Adrenal gland (tissue), 12 donors: ENCODE data around the gene RNF182. TPM values are rescaled to one million over a fixed set of nuclear protein-coding genes. Genes with fewer than 3 reads are reported as not detected.

Experiments used
- DNase-seq, 7 donors: peaks; one replicate each; pipeline ENCODE4 v3.0.0-alpha.2; 2019 to 2020
- H3K27ac ChIP-seq, 5 donors: fragments of 200-600 bp; sonication (generic) in 4 of 5; 1 replicate in 3 of 5; 2 replicates in 2 of 5; pipeline versions ENCODE4 v1.5.1 to v1.8.0; 2016 to 2020; ENCODE audit warnings: mild to moderate bottlenecking in 1 of 5
- H3K27me3 ChIP-seq: fragments of 200-600 bp; 2 replicates; pipeline ENCODE4 v1.8.0; 2021
- H3K36me3 ChIP-seq, 2 donors: fragments of 200-600 bp; replicated peaks in 1 of 2; 1 replicate in 1 of 2; 2 replicates in 1 of 2; pipeline versions ENCODE4 v1.5.1 to v1.8.0; 2018 to 2022
- H3K4me1 ChIP-seq, 2 donors: fragments of 200-600 bp; replicated peaks in 1 of 2; 1 replicate in 1 of 2; 2 replicates in 1 of 2; pipeline versions ENCODE4 v1.5.1 to v1.8.0; 2018 to 2021
- H3K4me3 ChIP-seq, 4 donors: fragments of 200-600 bp; sonication (generic) in 3 of 4; one replicate each; pipeline ENCODE4 v1.5.1; 2016 to 2018
- H3K9me3 ChIP-seq, 3 donors: fragments of 200-600 bp; sonication (generic) in 1 of 3; replicated peaks in 1 of 3; 1 replicate in 2 of 3; 2 replicates in 1 of 3; pipeline versions ENCODE4 v1.5.1 to v1.8.0; 2016 to 2021
- CTCF ChIP-seq, 6 experiments: fragments of 450-650 bp in 4 of 6; fragments of 200-600 bp in 2 of 6; sonication (generic) in 1 of 6; IDR thresholded peaks; 1 replicate in 5 of 6; 2 replicates in 1 of 6; pipeline versions ENCODE4 v1.5.1 to v1.8.0; 2016 to 2021; ENCODE audit warnings: antibody characterized with exemption in 6 of 6, mild to moderate bottlenecking in 2 of 6, moderate library complexity in 1 of 6
- POLR2A ChIP-seq, 2 donors: fragments of 450-650 bp; IDR thresholded peaks; one replicate each; pipeline ENCODE4 v1.6.1; 2017; ENCODE audit warnings: antibody characterized with exemption in 2 of 2, mild to moderate bottlenecking in 2 of 2, moderate library complexity in 1 of 2
- WGBS, 4 donors: extraction: QIAGEN DNeasy Blood & Tissue Kit in 2 of 4; methylation state at CpG; one replicate each; pipeline versions ENCODE4 v1.1.5 to v1.1.7; 2013 to 2017; 5-methylcytosine and 5-hydroxymethylcytosine counted together
- intact Hi-C, 2 donors: fragments of 100-400 bp; cut with DNase I; formaldehyde crosslinking; loops; one replicate each; pipeline versions ENCODE4 v1.14.1 to v1.15.0; 2022 to 2023
- polyA plus RNA-seq, 3 donors: library from polyadenylated mRNA; stranded (reverse); fragments of 200-250 nt in 2 of 3; fragments of 350-450 nt in 1 of 3; fragmentation: Illumina TruSeq in 1 of 3; extraction: RNeasy Lipid Tissue Mini Kit (QIAGEN cat#74804) in 1 of 3; gene quantifications; one replicate each; pipeline ENCODE4 v1.2.3, GENCODE V29; 2013 to 2014
- total RNA-seq, 9 donors: library from RNA; depleted of rRNA in 4 of 9; stranded (reverse); fragments of >200 nt in 4 of 9; fragments of 120-200 nt in 1 of 9; fragmentation: NEBNext Ultra II Directional in 1 of 9; extraction: Animal tissue kit (Norgen Biotek cat#: 25700) in 1 of 9; gene quantifications; one replicate each; pipeline versions ENCODE4 v1.1.0 to v1.2.4, GENCODE V29; 2013 to 2023
- donor health status: healthy with polysubstance abuse.
- donor health status: Bipolar disorder and iron deficiency.
- donor health status: DM: yes; HTN: yes; CAD: no.
- donor health status: DM: no; HTN: no; CAD: no.
- donor health status: DM: no; HTN: no; CAD: no.
- donor health status: DM: yes; HTN: yes; CAD: no.

The RNF182 gene
- total and polyA plus RNA-seq, 12 donors: 0.03 to 2.1 (median 0.31) TPM; not detected in 2

- TF ChIP-seq CTCF (IDR thresholded peaks at IDR 0.05) (no peak), POLR2A (IDR thresholded peaks at IDR 0.05) (no peak)
- no peaks in the 10 kb centered on the region for H3K9me3 ChIP-seq
- WGBS, 4 donors: 58 to 69% (median 65%) methylated on average over 6 to 7 of the region's 7 CpGs
- H3K27me3 ChIP-seq: peaks cover 19% of the 10 kb centered on the region
- no peak for DNase-seq
- intact Hi-C loops: no loop called here
- H3K36me3 ChIP-seq: no peaks in the 10 kb centered on the region
- no peak overlapping the region for H3K27ac ChIP-seq
- H3K4me3 ChIP-seq: no peak overlapping the region
- H3K4me1 ChIP-seq: no peaks in the 10 kb centered on the region
These were observed 64.9 kb downstream of the RNF182 start for GRCh38 chr6:13989496-13990144.

- DNase-seq: no peak
- intact Hi-C loops: no loop called here
- 74 to 82% (median 79%) methylated on average over 3 of the region's 3 CpGs for WGBS, 4 donors
These were observed 66.0 kb downstream of the RNF182 start for GRCh38 chr6:13990796-13991195.

GRCh38 chr6:13991393-13991792 is 66.6 kb downstream of the RNF182 start:
- no peaks in the 10 kb centered on the region for H3K36me3 ChIP-seq
- no peaks in the 10 kb centered on the region for H3K4me1 ChIP-seq
- intact Hi-C loops: no loop called here
- H3K9me3 ChIP-seq: no peaks in the 10 kb centered on the region
- 83 to 90% (median 86%) methylated on average over 6 of the region's 6 CpGs for WGBS, 4 donors
- H3K27me3 ChIP-seq: peaks cover 17% of the 10 kb centered on the region
- no peak for TF ChIP-seq POLR2A (IDR thresholded peaks at IDR 0.05)
- H3K4me3 ChIP-seq: no peak overlapping the region
- no peak overlapping the region for H3K27ac ChIP-seq
- no peak for DNase-seq

More at GRCh38 chr6:13990796-13991195, 66.0 kb downstream of the RNF182 start:
- Histone ChIP-seq H3K4me3 (no peak overlapping the region), H3K27me3 (peaks cover 22% of the 10 kb centered on the region), H3K9me3 (no peaks in the 10 kb centered on the region), H3K4me1 (no peaks in the 10 kb centered on the region), H3K36me3 (no peaks in the 10 kb centered on the region), H3K27ac (no peak overlapping the region)
- TF ChIP-seq CTCF (IDR thresholded peaks at IDR 0.05) (no peak), POLR2A (IDR thresholded peaks at IDR 0.05) (no peak)

GRCh38 chr6:13992417-13993055 is 67.8 kb downstream of the RNF182 start:
- no peak for DNase-seq
- no peak overlapping the region for H3K27ac ChIP-seq
- intact Hi-C loops: no loop called here
- TF ChIP-seq CTCF (IDR thresholded peaks at IDR 0.05) (no peak), POLR2A (IDR thresholded peaks at IDR 0.05) (no peak)
- no peaks in the 10 kb centered on the region for H3K36me3 ChIP-seq
- H3K4me1 ChIP-seq: no peaks in the 10 kb centered on the region
- H3K9me3 ChIP-seq: no peaks in the 10 kb centered on the region
- peaks cover 17% of the 10 kb centered on the region for H3K27me3 ChIP-seq
- WGBS, 4 donors: 77 to 87% (median 84%) methylated on average over 5 of the region's 5 CpGs
- H3K4me3 ChIP-seq: no peak overlapping the region
